ENCODE measurements around the gene MLXIPL. TPM values are rescaled to one million over a fixed set of nuclear protein-coding genes. Genes with fewer than 3 reads are reported as not detected.
"Not testable (repeated sequence)": the region's sequence is repeated elsewhere in the genome, so short reads cannot be mapped to it uniquely, and the experiment has no call there.

Gene MLXIPL
- total RNA-seq, 1 experiment from 2014 or later = 6.1 TPM

GRCh38 chr7:73663033-73663432 lies 38.7 kb upstream of the MLXIPL start:
- Histone ChIP-seq H2BK20ac (ENCODE audit: low read depth, low read length, poor library complexity, severe bottlenecking) (no peak overlapping the region), H3K27ac (ENCODE audit: insufficient read length, low read depth, low read length) (no peak overlapping the region), H3K4ac (ENCODE audit: low read depth, low read length) (no peak overlapping the region), H2BK15ac (ENCODE audit: low read depth, low read length) (no peak overlapping the region), H2BK12ac (ENCODE audit: insufficient read length, low read depth, low read length) (no peak overlapping the region), H4K91ac (ENCODE audit: insufficient read length, low read depth, low read length) (no peak overlapping the region), H2AFZ (ENCODE audit: low read length) (no peak overlapping the region), H3K14ac (ENCODE audit: insufficient read depth, low read length) (no peak overlapping the region), H4K5ac (ENCODE audit: insufficient read length, low read depth, low read length) (no peak overlapping the region), H4K20me1 (ENCODE audit: control insufficient read depth, insufficient read depth, insufficient read length) (no peaks in the 10 kb centered on the region), H3K79me1 (ENCODE audit: insufficient read depth, low read depth, low read length, poor library complexity, severe bottlenecking) (no peaks in the 10 kb centered on the region), H2BK5ac (ENCODE audit: insufficient read length, low read length) (no peak overlapping the region), H4K8ac (replicated peaks; ENCODE audit: insufficient read length, low read depth, low read length) (no peak overlapping the region), H3T11ph (ENCODE audit: low read length) (no peak overlapping the region), H3K79me2 (ENCODE audit: insufficient read depth, low read length) (no peaks in the 10 kb centered on the region), H3K9ac (ENCODE audit: extremely low read depth, insufficient read length, low read length) (no peak overlapping the region), H3K9me3 (ENCODE audit: control insufficient read depth, low read depth, low read length) (no peaks in the 10 kb centered on the region), H3K56ac (ENCODE audit: insufficient read length, low read depth, low read length) (no peak overlapping the region), H3K23ac (ENCODE audit: insufficient read length, low read depth, low read length) (no peak overlapping the region), H3K4me1 (ENCODE audit: insufficient read depth, low read length) (no peaks in the 10 kb centered on the region), H2AK5ac (ENCODE audit: insufficient read length, low read length) (no peak overlapping the region), H3K4me2 (ENCODE audit: insufficient read depth, insufficient read length, low read length) (no peak overlapping the region), H3K23me2 (ENCODE audit: insufficient read length, low read depth, low read length, poor library complexity, severe bottlenecking) (peaks cover 2% of the 10 kb centered on the region), H3K18ac (ENCODE audit: insufficient read length, low read depth, low read length) (no peak overlapping the region), H3K27me3 (ENCODE audit: insufficient read depth, low read length) (no peaks in the 10 kb centered on the region), H2BK120ac (ENCODE audit: low read depth, low read length, poor library complexity, severe bottlenecking) (no peak overlapping the region)
- Mint-ChIP-seq H3K4me3 (no peak overlapping the region), H3K4me1 (peaks cover 4 to 18% of the 10 kb centered on the region in 2 experiments), H3K27me3 (ENCODE audit: low read depth) (peaks cover 54% of the 10 kb centered on the region), H3K27ac (no peak overlapping the region), H3K36me3 (ENCODE audit: insufficient read depth in 1 of 3, low read depth in 3 of 3) (no peaks in the 10 kb centered on the region), H3K9me3 (peaks cover 2 to 10% of the 10 kb centered on the region in 2 experiments; a peak in 4 of 5 replicates)
- no peak for TF ChIP-seq CTCF (conservative IDR thresholded peaks at IDR 0.05)
- no peak for DNase-seq

GRCh38 chr7:73660594-73660993 lies 36.3 kb upstream of the MLXIPL start:
- not testable (repeated sequence) for H3K36me3 Mint-ChIP-seq (ENCODE audit: insufficient read depth in 1 of 3, low read depth in 3 of 3); H2BK120ac ChIP-seq (ENCODE audit: low read depth, low read length, poor library complexity, severe bottlenecking); H2BK15ac ChIP-seq (ENCODE audit: low read depth, low read length); H3K23me2 ChIP-seq (ENCODE audit: insufficient read length, low read depth, low read length, poor library complexity, severe bottlenecking); H2AK5ac ChIP-seq (ENCODE audit: insufficient read length, low read length); H4K8ac ChIP-seq (replicated peaks; ENCODE audit: insufficient read length, low read depth, low read length); H3K27me3 ChIP-seq (ENCODE audit: insufficient read depth, low read length); DNase-seq; H2AFZ ChIP-seq (ENCODE audit: low read length); H3K4me2 ChIP-seq (ENCODE audit: insufficient read depth, insufficient read length, low read length); H4K5ac ChIP-seq (ENCODE audit: insufficient read length, low read depth, low read length); H3K27ac Mint-ChIP-seq; H3K23ac ChIP-seq (ENCODE audit: insufficient read length, low read depth, low read length); H2BK20ac ChIP-seq (ENCODE audit: low read depth, low read length, poor library complexity, severe bottlenecking); H3K18ac ChIP-seq (ENCODE audit: insufficient read length, low read depth, low read length); H3K14ac ChIP-seq (ENCODE audit: insufficient read depth, low read length); H2BK5ac ChIP-seq (ENCODE audit: insufficient read length, low read length); H3K56ac ChIP-seq (ENCODE audit: insufficient read length, low read depth, low read length); H3K27ac ChIP-seq (ENCODE audit: insufficient read length, low read depth, low read length); H2BK12ac ChIP-seq (ENCODE audit: insufficient read length, low read depth, low read length); H3K9me3 ChIP-seq (ENCODE audit: control insufficient read depth, low read depth, low read length); H3T11ph ChIP-seq (ENCODE audit: low read length); H3K4me1 ChIP-seq (ENCODE audit: insufficient read depth, low read length); H4K20me1 ChIP-seq (ENCODE audit: control insufficient read depth, insufficient read depth, insufficient read length); H3K79me2 ChIP-seq (ENCODE audit: insufficient read depth, low read length); H3K4me3 Mint-ChIP-seq; H3K9ac ChIP-seq (ENCODE audit: extremely low read depth, insufficient read length, low read length); H4K91ac ChIP-seq (ENCODE audit: insufficient read length, low read depth, low read length); H3K4ac ChIP-seq (ENCODE audit: low read depth, low read length); H3K79me1 ChIP-seq (ENCODE audit: insufficient read depth, low read depth, low read length, poor library complexity, severe bottlenecking)
- no CpG with 5 or more reads among the region's 4 CpGs for WGBS (ENCODE audit: extremely low coverage, insufficient read length, low lambda C conversion rate)
- Mint-ChIP-seq H3K4me1 (peaks cover 4 to 15% of the 10 kb centered on the region in 2 experiments), H3K9me3 (peaks cover 4 to 10% of the 10 kb centered on the region in 2 experiments; a peak in 4 of 5 replicates), H3K27me3 (ENCODE audit: low read depth) (peaks cover 39% of the 10 kb centered on the region)

Measured in H9 (cell line).